GM12872 (cell line): ENCODE measurements around the gene DENND1C.

Experiments
- TF ChIP-seq, protein P1 (sequence below): IDR thresholded peaks from 3 replicates; pipeline ENCODE4 v1.5.1; 2011; ENCODE audit warnings: low read depth, mild to moderate bottlenecking, low read length, moderate library complexity; ENCODE audit not compliant: insufficient read depth

DENND1C gene

DNA sequence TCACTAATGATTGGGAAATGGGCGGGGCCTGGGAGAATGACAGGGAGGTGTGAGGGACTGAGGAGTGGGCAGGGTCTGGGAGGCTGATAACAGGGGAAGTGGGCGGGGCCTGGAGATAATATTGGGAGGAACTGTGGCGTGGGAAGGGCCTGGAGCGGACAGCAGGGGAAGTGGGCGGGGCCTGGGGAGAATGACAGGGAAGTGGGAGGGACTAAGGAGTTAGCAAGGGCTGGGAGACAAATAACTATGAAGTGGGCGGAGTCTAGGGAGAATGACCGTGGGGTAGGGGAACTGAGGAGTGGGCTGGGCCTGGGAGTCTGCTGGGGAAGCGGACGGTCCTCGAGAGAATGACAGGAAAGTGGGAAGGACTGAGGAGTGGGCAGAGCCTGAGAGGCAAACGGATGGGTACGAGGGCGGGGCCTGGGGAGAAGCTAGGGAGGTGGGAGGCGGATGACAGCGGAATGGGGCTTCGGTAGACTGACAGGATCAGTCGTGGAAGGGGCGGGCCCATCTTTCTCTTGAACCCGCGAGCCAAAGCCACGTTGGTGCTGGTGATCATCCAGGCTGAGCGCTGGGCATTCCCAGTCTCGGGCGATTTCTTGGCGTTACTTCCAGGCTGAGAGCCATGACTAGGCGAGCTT lies 34.6 kb upstream of the DENND1C start:
- TF ChIP-seq, protein P1, sequence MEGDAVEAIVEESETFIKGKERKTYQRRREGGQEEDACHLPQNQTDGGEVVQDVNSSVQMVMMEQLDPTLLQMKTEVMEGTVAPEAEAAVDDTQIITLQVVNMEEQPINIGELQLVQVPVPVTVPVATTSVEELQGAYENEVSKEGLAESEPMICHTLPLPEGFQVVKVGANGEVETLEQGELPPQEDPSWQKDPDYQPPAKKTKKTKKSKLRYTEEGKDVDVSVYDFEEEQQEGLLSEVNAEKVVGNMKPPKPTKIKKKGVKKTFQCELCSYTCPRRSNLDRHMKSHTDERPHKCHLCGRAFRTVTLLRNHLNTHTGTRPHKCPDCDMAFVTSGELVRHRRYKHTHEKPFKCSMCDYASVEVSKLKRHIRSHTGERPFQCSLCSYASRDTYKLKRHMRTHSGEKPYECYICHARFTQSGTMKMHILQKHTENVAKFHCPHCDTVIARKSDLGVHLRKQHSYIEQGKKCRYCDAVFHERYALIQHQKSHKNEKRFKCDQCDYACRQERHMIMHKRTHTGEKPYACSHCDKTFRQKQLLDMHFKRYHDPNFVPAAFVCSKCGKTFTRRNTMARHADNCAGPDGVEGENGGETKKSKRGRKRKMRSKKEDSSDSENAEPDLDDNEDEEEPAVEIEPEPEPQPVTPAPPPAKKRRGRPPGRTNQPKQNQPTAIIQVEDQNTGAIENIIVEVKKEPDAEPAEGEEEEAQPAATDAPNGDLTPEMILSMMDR = no peak

DNA sequence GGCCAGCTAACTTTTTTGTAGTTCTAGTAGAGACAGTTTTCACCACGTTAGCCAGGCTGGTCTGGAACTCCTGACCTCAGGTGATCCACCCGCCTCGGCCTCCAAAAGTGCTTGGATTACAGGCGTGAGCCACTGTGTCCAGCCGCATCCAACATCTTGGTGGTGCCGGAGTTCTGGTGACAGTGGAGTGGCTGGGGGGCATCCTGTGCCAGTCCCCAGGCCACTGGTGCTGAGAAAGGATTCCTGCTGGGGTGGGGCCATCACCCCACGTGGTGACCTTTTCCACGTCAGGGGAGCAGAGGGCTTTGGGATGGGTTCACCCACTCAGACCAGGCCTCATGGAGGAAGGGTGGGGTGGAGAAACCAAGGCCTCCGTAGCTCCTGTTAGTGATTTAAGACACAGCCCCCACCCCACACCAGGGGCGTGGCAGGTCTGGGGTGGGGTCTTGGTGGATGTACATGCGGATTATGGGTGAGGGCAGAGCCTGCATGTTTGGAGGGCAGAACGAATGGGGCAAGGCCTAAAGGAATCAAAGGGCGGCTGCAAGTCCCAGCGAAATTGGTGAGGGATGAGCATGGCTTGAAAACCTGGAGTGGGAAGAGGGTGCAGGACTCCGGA lies 33.4 kb upstream of the DENND1C start:
- TF ChIP-seq, protein P1 = no peak

DNA sequence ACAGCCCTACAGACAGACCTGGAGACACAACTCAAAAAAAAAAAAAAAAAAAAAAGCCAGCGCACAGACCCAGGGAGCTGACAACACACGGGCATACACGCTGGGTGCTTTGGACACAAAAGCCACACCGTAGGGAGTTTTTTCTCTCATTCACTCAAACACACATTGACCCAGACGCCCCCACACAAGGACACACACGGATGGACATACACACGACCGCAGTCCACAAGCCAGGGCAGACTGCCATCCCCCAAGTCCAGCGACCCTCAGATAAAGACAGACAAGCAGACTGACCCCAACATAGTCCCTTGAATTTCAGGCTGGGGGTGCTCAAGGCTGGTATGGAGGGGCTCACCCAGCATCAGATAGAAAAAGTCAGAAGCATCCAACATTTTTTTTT lies 32.5 kb upstream of the DENND1C start:
- TF ChIP-seq, protein P1 = no peak

DNA sequence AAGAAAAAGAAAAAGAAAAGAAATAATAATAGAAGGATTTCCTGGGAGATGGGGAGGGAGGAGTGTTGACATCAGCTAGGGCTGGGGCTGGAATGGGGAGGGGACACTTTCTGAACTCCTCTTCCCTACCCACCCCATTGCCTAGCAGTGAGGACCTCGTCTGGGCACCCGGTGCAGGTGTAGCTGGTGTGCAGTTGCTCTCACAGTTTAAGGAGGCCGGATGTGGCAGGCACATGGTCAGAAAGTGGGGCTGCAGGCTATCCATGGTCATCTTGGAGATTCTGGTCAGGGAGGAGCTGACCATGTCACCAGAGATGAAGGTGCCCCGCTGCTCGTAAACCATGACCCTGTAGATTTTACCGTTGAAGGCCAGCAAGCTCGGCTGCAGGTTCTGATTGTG lies 29.0 kb upstream of the DENND1C start:
- TF ChIP-seq, protein P1 = no peak

DNA sequence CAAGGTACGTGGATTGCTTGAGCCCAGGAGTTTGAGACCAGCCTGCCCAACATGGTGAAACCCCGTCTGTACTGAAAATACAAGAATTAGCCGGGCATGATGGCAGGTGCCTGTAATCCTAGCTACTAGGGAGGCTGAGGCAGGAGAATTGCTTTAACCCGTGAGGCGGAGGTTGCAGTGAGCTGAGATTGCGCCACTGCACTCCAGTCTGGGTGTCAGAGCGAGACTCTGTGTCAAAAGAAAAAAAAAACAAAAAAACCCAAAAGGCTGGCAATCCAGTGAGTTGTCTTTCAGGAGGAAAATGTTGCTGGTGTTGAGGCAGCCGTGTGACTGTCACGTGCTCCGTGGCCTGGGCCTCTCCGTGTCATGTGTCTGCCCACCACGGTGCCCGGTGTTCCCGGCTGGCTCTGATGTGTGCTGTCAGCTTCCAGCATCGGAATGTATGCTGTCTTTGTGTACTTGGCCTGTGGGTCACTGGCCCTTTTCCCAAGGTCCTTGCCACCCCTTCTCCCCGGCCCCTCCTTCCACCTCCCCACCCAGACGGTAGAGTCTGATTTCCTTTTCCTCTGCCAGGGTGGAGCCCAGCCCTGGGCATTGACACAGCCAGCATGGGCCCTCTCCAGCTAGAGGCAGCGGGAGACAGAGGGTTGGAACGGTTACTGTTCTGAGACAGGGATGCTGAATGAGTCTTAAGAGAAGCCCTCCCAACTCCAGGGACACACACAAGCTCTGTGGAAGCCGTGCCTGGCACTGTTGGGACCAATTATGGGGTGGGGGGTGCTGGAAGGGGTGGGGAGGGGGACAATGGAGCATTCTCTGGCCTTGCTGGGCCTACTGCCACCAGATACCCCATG lies 27.8 kb upstream of the DENND1C start:
- TF ChIP-seq, protein P1 = no peak

DNA sequence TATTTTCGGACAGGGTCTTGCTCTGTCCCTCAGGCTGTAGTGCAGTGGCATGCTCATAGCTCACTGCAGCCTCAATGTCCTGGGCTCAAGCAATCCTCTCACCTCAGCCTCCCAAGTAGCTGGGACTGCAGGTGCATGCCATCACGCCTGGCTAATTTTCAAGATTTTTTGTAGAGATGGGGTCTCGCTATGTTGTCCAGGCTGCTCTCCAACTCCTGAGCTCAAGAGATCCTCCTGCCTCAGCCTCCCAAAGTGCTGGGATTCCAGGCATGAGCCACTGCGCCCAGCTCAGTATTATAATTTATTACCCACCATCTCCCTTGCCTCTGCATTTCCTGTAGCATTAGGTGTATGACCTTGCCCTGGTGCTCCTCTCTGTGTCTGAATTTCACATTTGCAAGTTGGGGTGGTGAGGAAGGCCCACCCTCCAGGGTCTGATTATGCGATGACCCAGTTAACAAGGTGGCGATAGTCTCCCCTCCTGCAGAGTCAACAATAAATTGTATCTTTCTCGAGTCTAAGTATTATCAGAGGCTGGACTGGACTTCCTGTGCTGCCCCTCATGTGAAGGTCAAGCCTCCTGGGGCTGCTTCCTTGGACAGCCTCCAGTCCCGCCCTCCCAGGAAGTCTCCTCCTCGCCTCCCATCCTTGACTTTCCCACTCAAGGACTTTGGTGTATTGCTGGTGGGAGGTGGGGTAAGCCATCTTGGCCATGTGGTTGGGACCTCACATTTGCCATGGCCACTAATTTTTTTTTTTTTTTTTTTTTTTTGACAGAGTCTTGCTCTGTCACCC lies 22.0 kb upstream of the DENND1C start:
- TF ChIP-seq, protein P1 = no peak
